Uterus (tissue), 4 donors: Measurements from ENCODE around the gene ACOT11. TPM values are rescaled to one million over a fixed set of nuclear protein-coding genes. Genes with fewer than 3 reads are reported as not detected.

Experiments
- DNase-seq, 2 donors: peaks; one replicate each; pipeline ENCODE4 v3.0.0-alpha.2; 2019 to 2020
- H3K27ac ChIP-seq, 2 donors: fragments of 200-600 bp; sonication (generic); 1 replicate in 1 of 2; 2 replicates in 1 of 2; pipeline ENCODE4 v1.5.1; 2016 to 2018
- H3K27me3 ChIP-seq, 2 donors: fragments of 200-600 bp; sonication (generic); one replicate each; pipeline ENCODE4 v1.5.1; 2018 to 2019; ENCODE audit warnings: control low read depth in 1 of 2
- H3K36me3 ChIP-seq, 2 donors: fragments of 200-600 bp; sonication (generic); one replicate each; pipeline ENCODE4 v1.5.1; 2019; ENCODE audit warnings: control low read depth in 1 of 2
- H3K4me1 ChIP-seq, 2 donors: fragments of 200-600 bp; sonication (generic); one replicate each; pipeline ENCODE4 v1.5.1; 2018 to 2019; ENCODE audit warnings: control low read depth in 1 of 2
- H3K4me3 ChIP-seq, 2 donors: fragments of 200-600 bp; sonication (generic); 1 replicate in 1 of 2; 2 replicates in 1 of 2; pipeline ENCODE4 v1.5.1; 2018 to 2019; ENCODE audit warnings: mild to moderate bottlenecking in 1 of 2
- H3K9me3 ChIP-seq, 2 donors: fragments of 200-600 bp; sonication (generic); one replicate each; pipeline ENCODE4 v1.5.1; 2019; ENCODE audit warnings: control low read depth in 1 of 2
- CTCF ChIP-seq, 4 experiments: fragments of 200-600 bp in 2 of 4; fragments of 450-650 bp in 2 of 4; sonication (generic) in 2 of 4; IDR thresholded peaks; one replicate each; pipeline ENCODE4 v1.5.1; 2016 to 2019; ENCODE audit warnings: antibody characterized with exemption in 4 of 4, mild to moderate bottlenecking in 2 of 4, moderate library complexity in 1 of 4
- POLR2A ChIP-seq, 2 donors: fragments of 450-650 bp; IDR thresholded peaks; one replicate each; pipeline ENCODE4 v1.6.1; 2016; ENCODE audit warnings: antibody characterized with exemption in 2 of 2, mild to moderate bottlenecking in 1 of 2, moderate library complexity in 1 of 2
- intact Hi-C: fragments of 100-400 bp; cut with DNase I; formaldehyde crosslinking; loops from one replicate; pipeline ENCODE4 v1.15.1; 2023; ENCODE audit warnings: low total_unique reads
- total RNA-seq, 4 donors: library from RNA; depleted of rRNA in 3 of 4; stranded (reverse); fragments of >200 nt in 3 of 4; gene quantifications; one replicate each; pipeline versions ENCODE4 v1.1.0 to v1.2.4, GENCODE V29; 2014 to 2023
- donor health status: DM: yes; HTN: yes; CAD: no.

The ACOT11 gene
- total RNA-seq, 4 donors from 2014 or later, result 2.4 to 17.1 (median 10.1) TPM

DNA sequence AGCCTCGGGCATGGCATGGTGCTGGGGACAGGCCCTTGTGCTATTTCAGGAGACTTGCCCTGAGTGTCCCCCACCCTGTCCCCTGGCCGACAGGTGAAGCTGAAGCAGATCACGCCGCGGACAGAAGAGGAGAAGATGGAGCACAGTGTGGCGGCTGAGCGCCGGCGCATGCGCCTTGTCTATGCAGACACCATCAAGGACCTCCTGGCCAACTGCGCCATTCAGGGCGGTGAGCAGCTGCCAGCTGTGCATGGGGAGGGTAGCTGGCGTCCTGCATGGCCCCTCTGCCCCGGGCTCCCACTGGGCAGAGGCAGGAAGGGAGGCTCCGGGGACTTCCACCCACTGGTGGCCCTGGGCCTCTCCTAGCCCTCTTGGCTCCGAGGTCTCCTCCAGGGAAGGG lies 46.4 kb downstream of the ACOT11 start:
- H3K27ac ChIP-seq, result no peak overlapping the region
- no peaks in the 10 kb centered on the region for H3K4me1 ChIP-seq
- H3K4me3 ChIP-seq, result no peak overlapping the region
- H3K9me3 ChIP-seq, result no peaks in the 10 kb centered on the region
- no peaks in the 10 kb centered on the region for H3K36me3 ChIP-seq
- TF ChIP-seq POLR2A (IDR thresholded peaks at IDR 0.05) (no peak), CTCF (IDR thresholded peaks at IDR 0.05) (no peak)
- H3K27me3 ChIP-seq, result no peaks in the 10 kb centered on the region
- intact Hi-C loops, result no loop called here
- DNase-seq, result no peak

GRCh38 chr1:54595956-54596498 lies 48.0 kb downstream of the ACOT11 start:
- DNase-seq, result no peak
- no peaks in the 10 kb centered on the region for H3K27me3 ChIP-seq
- no peaks in the 10 kb centered on the region for H3K36me3 ChIP-seq
- H3K27ac ChIP-seq, result no peak overlapping the region
- no peak overlapping the region for H3K4me3 ChIP-seq
- H3K9me3 ChIP-seq, result no peaks in the 10 kb centered on the region
- TF ChIP-seq POLR2A (IDR thresholded peaks at IDR 0.05) (no peak), CTCF (IDR thresholded peaks at IDR 0.05) (no peak)
- intact Hi-C loops, result no loop called here
- no peaks in the 10 kb centered on the region for H3K4me1 ChIP-seq

DNA sequence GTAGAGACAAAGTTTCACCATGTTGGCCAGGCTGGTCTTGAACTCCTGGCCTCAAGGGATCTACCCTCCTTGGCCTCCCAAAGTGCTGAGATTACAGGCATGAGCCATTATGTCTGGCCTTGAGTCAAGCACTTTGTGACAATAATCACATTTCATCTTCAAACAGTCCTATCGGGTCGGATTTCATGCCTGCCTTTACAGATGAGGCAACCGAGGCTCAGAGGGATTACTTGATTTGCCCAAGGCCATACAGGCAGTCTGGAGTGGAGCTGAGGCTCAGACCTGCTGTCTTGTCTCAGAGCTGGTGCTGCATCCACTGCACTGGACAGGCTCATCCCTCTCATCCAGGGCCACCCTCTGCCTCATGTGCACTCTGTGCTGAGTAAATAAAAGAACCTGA lies 48.7 kb downstream of the ACOT11 start:
- intact Hi-C loops, result no loop called here

GRCh38 chr1:54597455-54598030 lies 49.5 kb downstream of the ACOT11 start:
- H3K9me3 ChIP-seq, result no peaks in the 10 kb centered on the region
- no peak overlapping the region for H3K27ac ChIP-seq
- no peaks in the 10 kb centered on the region for H3K36me3 ChIP-seq
- no peak for TF ChIP-seq POLR2A (IDR thresholded peaks at IDR 0.05)
- TF ChIP-seq CTCF (IDR thresholded peaks at IDR 0.05), result no peak
- DNase-seq, result no peak
- H3K27me3 ChIP-seq, result no peaks in the 10 kb centered on the region
- intact Hi-C loops, result no loop called here
- H3K4me1 ChIP-seq, result no peaks in the 10 kb centered on the region
- H3K4me3 ChIP-seq, result no peak overlapping the region

More for the DNA sequence above, 48.7 kb downstream of the ACOT11 start:
- Histone ChIP-seq H3K9me3 (no peaks in the 10 kb centered on the region), H3K4me3 (no peak overlapping the region), H3K27ac (no peak overlapping the region), H3K4me1 (no peaks in the 10 kb centered on the region), H3K36me3 (no peaks in the 10 kb centered on the region), H3K27me3 (no peaks in the 10 kb centered on the region)
- TF ChIP-seq CTCF (IDR thresholded peaks at IDR 0.05) (no peak), POLR2A (IDR thresholded peaks at IDR 0.05) (no peak)
- DNase-seq, result no peak

GRCh38 chr1:54599211-54599823 lies 51.3 kb downstream of the ACOT11 start:
- H3K27ac ChIP-seq, result no peak overlapping the region
- no peaks in the 10 kb centered on the region for H3K4me1 ChIP-seq
- no peaks in the 10 kb centered on the region for H3K9me3 ChIP-seq
- no peak for DNase-seq
- TF ChIP-seq POLR2A (IDR thresholded peaks at IDR 0.05) (no peak), CTCF (IDR thresholded peaks at IDR 0.05) (no peak)
- H3K36me3 ChIP-seq, result no peaks in the 10 kb centered on the region
- no peaks in the 10 kb centered on the region for H3K27me3 ChIP-seq
- no peak overlapping the region for H3K4me3 ChIP-seq
- intact Hi-C loops, result no loop called here
